ENCODE results near the gene CENPI.
"Not testable (repeated sequence)": the region's sequence is repeated elsewhere in the genome, so short reads cannot be mapped to it uniquely, and the experiment has no call there.

Gene CENPI, protein sequence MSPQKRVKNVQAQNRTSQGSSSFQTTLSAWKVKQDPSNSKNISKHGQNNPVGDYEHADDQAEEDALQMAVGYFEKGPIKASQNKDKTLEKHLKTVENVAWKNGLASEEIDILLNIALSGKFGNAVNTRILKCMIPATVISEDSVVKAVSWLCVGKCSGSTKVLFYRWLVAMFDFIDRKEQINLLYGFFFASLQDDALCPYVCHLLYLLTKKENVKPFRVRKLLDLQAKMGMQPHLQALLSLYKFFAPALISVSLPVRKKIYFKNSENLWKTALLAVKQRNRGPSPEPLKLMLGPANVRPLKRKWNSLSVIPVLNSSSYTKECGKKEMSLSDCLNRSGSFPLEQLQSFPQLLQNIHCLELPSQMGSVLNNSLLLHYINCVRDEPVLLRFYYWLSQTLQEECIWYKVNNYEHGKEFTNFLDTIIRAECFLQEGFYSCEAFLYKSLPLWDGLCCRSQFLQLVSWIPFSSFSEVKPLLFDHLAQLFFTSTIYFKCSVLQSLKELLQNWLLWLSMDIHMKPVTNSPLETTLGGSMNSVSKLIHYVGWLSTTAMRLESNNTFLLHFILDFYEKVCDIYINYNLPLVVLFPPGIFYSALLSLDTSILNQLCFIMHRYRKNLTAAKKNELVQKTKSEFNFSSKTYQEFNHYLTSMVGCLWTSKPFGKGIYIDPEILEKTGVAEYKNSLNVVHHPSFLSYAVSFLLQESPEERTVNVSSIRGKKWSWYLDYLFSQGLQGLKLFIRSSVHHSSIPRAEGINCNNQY

DNA sequence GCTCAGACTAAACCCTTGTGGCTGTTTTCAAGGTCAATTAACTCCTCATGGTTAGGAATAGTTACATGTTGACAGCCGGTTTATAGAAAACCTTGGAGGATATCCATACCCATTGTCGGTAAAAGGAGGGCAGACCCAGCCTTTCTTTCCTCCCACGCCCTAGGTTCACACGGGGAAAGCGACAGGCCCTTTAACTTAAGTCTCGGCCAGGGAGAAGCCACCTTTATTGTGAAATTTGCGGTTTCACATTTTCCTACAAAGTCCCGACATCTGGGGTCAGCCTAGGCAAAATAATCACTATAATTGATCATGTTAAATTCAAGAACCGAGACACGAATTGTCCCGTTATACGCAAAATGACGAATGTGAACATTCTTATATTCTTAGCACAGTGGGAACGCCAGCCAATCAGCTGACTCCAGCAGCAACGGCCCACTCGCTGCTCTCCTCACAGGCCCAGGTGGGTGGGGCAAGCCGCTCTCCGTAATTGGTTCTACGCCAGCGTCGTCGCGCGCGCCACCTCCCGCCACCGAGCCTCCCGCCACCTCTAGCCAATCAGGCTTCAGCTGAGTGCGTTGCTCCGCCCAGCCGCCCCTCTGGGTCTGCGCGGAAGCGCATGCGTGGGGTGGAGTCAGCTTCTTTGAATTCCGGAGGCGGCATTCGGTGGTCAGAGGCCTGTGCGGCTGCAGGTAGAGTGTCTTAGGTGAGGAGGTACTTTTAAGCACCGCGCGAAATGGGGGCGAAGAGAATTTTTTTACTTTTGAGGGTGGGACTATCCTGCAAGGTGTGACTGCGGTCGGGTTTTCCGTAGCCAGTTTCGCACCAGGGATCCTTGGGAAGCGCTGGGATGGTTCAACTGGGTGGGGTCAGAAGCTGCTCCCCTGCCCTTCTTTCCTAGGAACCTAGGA is at the start of gene CENPI:
CENPI (plus strand) TSS at position 659 of the 908 bp plus-strand sequence. CDS start 2,867 bp downstream, outside the sequence.
- TF ChIP-seq ZFX (IDR thresholded peaks at IDR 0.05) (no peak), CTCF (conservative IDR thresholded peaks at IDR 0.05) (no peak)
- peak within 1 kb of the TSS; percentile 65 for H3K27ac ChIP-seq

- no peak for TF ChIP-seq CTCF (conservative IDR thresholded peaks at IDR 0.05)
- no peak for TF ChIP-seq ZFX (IDR thresholded peaks at IDR 0.05)
- peak overlapping the region; percentile 93 for H3K27ac ChIP-seq
These were observed 46.9 kb upstream of the CENPI start for GRCh38 chrX:101051153-101051548.

DNA sequence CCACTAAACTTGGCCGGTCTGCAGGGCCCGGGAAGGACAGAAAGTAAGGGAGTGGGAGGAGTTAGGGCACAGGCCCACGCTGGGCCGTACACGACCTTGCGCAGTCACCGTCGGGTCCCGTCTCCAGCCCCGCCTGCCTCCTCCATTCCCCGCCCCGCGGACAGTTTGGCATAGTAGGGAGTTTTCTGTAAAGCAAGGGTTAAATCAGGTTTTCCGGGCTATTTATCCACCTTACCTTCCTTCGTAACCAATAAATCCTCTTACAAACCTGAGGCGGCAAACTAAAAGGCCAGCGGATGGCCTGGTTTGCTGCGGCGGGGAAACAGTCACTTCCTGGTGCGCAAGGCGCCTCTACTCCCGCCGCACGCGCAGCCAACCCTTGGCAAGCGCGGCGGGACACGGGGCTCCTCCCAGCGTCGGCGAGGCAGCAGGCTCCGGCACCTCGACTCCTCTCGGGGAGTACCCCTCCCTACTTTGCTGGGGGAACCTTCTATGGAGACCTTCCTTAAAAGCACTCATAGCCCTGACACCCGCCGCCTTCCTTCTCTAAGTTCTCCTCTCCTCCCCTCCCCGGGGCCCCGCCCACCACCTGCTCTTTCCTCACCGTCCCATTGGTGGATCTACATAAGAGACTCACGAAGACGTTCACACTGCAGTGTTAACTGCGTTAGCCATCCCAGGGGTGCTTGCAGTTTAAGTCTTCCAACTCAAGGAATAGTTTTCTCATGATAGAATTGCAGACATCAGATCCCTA is 46.3 kb upstream of the CENPI start, which contains the start of gene TRMT2B:
TRMT2B (minus strand) TSS at position 563 of the 754 bp plus-strand sequence. CDS start 9,822 bp downstream, outside the sequence.
- TF ChIP-seq ZFX (IDR thresholded peaks at IDR 0.05) (no peak), CTCF (conservative IDR thresholded peaks at IDR 0.05) (no peak)
- H3K27ac ChIP-seq: peak within 1 kb of the TSS; percentile 93

DNA sequence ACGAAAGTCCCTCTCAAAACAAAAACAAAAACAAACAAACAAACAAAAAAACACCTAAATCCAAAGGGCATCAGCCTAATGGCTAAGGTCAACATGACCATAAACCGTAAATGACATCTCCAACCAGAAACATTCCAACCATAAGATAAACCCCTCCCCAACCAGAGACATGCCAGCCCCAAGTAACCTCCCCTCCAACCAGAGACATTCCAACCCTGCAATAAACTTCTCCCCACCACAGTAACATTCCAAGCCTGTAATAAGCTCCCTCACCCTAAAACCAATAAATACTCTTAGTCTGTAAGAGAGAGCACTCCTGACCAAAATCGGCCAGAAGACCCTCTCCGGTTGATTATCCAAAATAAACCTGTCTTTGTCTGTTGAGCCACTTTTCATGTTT is 41.5 kb upstream of the CENPI start:
- not testable (repeated sequence) for H3K27ac ChIP-seq

GRCh38 chrX:101057093-101057714 is 40.8 kb upstream of the CENPI start:
- no peak for TF ChIP-seq ZFX (IDR thresholded peaks at IDR 0.05)
- TF ChIP-seq CTCF (conservative IDR thresholded peaks at IDR 0.05): no peak
- no peak overlapping the region for H3K27ac ChIP-seq

- TF ChIP-seq CTCF (conservative IDR thresholded peaks at IDR 0.05) (no peak), ZFX (IDR thresholded peaks at IDR 0.05) (no peak)
- no peak overlapping the region for H3K27ac ChIP-seq
These were observed 35.8 kb upstream of the CENPI start for GRCh38 chrX:101062176-101062575.
